Measurements from ENCODE around the gene ARHGEF39.
A peak's percentile ranks its signal among the peaks of the same experiment; 100 is the strongest.

The ARHGEF39 gene

DNA sequence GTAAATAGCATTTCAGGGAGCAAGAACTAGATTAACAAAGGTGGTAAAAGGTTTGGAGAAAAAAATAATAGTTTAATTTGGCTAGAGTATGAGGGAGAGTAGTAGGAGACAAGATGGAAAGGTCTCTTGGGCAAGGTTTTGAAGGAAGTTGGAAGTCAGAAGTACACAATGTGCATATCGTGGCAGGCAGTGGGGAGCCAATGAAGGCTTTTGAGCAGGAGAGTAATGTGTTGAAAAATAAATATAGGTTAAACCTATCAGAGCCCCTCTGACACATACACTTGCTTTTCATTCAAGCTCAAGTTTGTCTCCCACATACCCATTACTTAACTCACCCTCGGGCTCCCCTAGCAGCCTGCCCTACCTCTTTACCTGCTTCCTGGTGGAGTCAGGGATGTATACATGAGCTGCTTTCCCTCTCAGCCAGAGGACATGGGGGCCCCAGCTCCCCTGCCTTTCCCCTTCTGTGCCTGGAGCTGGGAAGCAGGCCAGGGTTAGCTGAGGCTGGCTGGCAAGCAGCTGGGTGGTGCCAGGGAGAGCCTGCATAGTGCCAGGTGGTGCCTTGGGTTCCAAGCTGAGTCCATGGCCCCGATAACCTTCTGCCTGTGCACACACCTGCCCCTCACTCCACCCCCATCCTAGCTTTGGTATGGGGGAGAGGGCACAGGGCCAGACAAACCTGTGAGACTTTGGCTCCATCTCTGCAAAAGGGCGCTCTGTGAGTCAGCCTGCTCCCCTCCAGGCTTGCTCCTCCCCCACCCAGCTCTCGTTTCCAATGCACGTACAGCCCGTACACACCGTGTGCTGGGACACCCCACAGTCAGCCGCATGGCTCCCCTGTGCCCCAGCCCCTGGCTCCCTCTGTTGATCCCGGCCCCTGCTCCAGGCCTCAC, 8.4 kb upstream of the ARHGEF39 start, which contains the start of gene CA9:
CA9 (plus strand) TSS at position 797 of the 893 bp plus-strand sequence; CDS start at position 829, 32 bp downstream.
- Histone ChIP-seq H3K9me3 (ENCODE audit: control insufficient read depth, low read length) (no peaks in the 10 kb centered on the region), H3K79me2 (no peaks in the 10 kb centered on the region), H3K4me2 (ENCODE audit: low read length) (no peak within 1 kb of the TSS), H3K27ac (no peak within 1 kb of the TSS), H3K4me3 (ENCODE audit: low read depth, low read length) (no peak within 1 kb of the TSS), H3K9ac (no peak within 1 kb of the TSS), H3K27me3 (ENCODE audit: control insufficient read depth, insufficient read depth, low read length) (no peaks in the 10 kb centered on the region), H3K4me1 (peaks cover 7% of the 10 kb centered on the region), H2AFZ (peak within 1 kb of the TSS; percentile 50), H3K36me3 (ENCODE audit: control insufficient read depth, insufficient read depth, low read length) (no peaks in the 10 kb centered on the region)
- TF ChIP-seq, protein P1, sequence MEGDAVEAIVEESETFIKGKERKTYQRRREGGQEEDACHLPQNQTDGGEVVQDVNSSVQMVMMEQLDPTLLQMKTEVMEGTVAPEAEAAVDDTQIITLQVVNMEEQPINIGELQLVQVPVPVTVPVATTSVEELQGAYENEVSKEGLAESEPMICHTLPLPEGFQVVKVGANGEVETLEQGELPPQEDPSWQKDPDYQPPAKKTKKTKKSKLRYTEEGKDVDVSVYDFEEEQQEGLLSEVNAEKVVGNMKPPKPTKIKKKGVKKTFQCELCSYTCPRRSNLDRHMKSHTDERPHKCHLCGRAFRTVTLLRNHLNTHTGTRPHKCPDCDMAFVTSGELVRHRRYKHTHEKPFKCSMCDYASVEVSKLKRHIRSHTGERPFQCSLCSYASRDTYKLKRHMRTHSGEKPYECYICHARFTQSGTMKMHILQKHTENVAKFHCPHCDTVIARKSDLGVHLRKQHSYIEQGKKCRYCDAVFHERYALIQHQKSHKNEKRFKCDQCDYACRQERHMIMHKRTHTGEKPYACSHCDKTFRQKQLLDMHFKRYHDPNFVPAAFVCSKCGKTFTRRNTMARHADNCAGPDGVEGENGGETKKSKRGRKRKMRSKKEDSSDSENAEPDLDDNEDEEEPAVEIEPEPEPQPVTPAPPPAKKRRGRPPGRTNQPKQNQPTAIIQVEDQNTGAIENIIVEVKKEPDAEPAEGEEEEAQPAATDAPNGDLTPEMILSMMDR (IDR thresholded peaks at IDR 0.05) = no peak

DNA sequence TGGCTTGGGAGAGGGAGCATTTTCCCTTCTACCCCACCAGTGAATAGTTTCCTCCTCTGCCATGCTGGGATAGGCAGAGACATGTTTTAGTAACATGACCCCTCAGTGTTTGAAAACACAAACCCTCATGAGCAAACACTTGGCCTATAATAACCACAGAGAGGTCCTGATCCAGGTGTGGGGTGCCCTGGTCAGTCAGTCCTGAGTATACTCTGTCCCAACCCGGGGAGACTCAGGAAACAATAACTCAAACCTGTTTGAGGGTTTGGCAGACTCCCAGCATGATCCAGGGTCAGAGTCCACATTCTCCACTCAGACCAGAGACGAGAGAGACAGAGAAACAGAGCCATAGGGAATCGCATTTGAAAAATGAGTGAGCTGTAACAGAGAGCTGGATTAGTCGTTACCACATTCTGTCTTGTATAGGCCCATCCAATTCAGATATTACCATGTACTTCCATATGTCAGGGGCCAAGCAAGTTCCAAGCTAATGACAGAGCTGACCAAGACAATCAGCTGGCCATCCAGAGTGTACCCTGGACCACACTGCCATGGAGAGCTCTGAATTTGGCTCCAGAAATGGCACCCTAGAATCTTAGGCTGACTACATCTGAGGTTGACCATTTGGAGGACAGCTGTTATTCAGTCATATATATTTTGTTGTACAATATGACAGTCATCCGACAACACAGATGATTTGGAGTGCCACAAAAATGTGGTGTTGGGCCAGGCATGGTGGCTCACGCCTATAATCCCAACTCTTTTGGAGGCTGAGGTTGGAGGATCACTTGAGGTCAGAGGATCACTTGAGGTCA, 4.5 kb upstream of the ARHGEF39 start:
- H3K4me1 ChIP-seq = peaks cover 7% of the 10 kb centered on the region

DNA sequence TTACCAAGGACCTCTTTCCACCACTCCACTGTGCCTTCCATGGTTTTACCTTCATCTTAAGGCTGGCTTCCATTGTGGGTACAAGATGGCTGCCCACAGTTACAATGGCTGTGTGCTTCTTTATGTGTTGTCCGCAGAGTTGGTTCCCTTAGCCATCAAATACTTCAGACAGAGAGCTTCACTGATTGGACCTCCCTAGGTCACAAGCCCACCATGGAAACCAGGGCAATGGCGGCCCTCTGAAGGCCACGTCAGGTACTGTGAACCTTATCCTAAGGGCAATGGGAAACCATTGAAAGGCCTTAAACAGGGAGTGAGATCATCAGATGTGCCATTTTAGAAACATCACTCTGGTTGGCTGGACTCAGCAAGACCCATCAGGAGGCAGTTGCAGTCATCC, 2.9 kb upstream of the ARHGEF39 start:
- H3K4me1 ChIP-seq = peaks cover under 1% of the 10 kb centered on the region
- H3K4me3 ChIP-seq (ENCODE audit: low read depth, low read length) = no peak overlapping the region
- H3K9ac ChIP-seq = no peak overlapping the region
- no peak overlapping the region for H3K4me2 ChIP-seq (ENCODE audit: low read length)
- no peak overlapping the region for H2AFZ ChIP-seq
- no peak overlapping the region for H3K27ac ChIP-seq
- no peaks in the 10 kb centered on the region for H3K79me2 ChIP-seq
- TF ChIP-seq, protein P1 (IDR thresholded peaks at IDR 0.05) = no peak
- H3K36me3 ChIP-seq (ENCODE audit: control insufficient read depth, insufficient read depth, low read length) = no peaks in the 10 kb centered on the region
- no peaks in the 10 kb centered on the region for H3K9me3 ChIP-seq (ENCODE audit: control insufficient read depth, low read length)
- H3K27me3 ChIP-seq (ENCODE audit: control insufficient read depth, insufficient read depth, low read length) = no peaks in the 10 kb centered on the region

More for the DNA sequence above, 4.5 kb upstream of the ARHGEF39 start:
- H3K27ac ChIP-seq = no peak overlapping the region
- no peak overlapping the region for H3K9ac ChIP-seq
- peak overlapping the region; percentile 54 for H2AFZ ChIP-seq
- H3K27me3 ChIP-seq (ENCODE audit: control insufficient read depth, insufficient read depth, low read length) = no peaks in the 10 kb centered on the region
- no peaks in the 10 kb centered on the region for H3K36me3 ChIP-seq (ENCODE audit: control insufficient read depth, insufficient read depth, low read length)
- H3K79me2 ChIP-seq = no peaks in the 10 kb centered on the region
- H3K4me2 ChIP-seq (ENCODE audit: low read length) = no peak overlapping the region
- no peak overlapping the region for H3K4me3 ChIP-seq (ENCODE audit: low read depth, low read length)
- TF ChIP-seq, protein P1 (IDR thresholded peaks at IDR 0.05) = no peak
- H3K9me3 ChIP-seq (ENCODE audit: control insufficient read depth, low read length) = no peaks in the 10 kb centered on the region

DNA sequence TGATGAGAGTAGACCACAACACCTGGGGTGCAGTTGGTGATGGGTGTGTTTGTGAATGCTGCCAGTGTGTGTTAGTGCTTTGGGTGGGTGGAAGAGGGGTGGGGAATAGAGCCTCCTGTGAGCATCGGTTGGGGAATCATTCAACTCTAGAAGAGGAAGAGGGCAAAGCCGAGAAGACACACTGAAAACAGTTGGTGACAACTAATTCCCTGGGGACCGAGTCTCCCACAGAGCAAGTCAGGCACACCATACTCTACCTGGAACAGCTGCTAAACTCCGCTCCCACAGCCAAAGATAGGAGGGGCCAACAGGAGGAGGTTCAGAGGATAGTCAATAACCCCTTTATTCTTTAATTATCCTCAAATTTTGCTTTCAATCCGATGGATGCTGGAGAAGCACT, 1.6 kb upstream of the ARHGEF39 start:
- no peak overlapping the region for H3K4me3 ChIP-seq (ENCODE audit: low read depth, low read length)
- no peak overlapping the region for H3K4me2 ChIP-seq (ENCODE audit: low read length)
- no peak overlapping the region for H2AFZ ChIP-seq
- no peak overlapping the region for H3K9ac ChIP-seq
- no peaks in the 10 kb centered on the region for H3K36me3 ChIP-seq (ENCODE audit: control insufficient read depth, insufficient read depth, low read length)
- TF ChIP-seq, protein P1 (IDR thresholded peaks at IDR 0.05) = no peak
- H3K79me2 ChIP-seq = no peaks in the 10 kb centered on the region
- H3K4me1 ChIP-seq = no peaks in the 10 kb centered on the region
- no peaks in the 10 kb centered on the region for H3K27me3 ChIP-seq (ENCODE audit: control insufficient read depth, insufficient read depth, low read length)
- no peak overlapping the region for H3K27ac ChIP-seq
- no peaks in the 10 kb centered on the region for H3K9me3 ChIP-seq (ENCODE audit: control insufficient read depth, low read length)
